GM21423 (cell line): ENCODE measurements around the gene PXDN.
"Not testable (repeated sequence)": the region's sequence is repeated elsewhere in the genome, so short reads cannot be mapped to it uniquely, and the experiment has no call there.

Experiments used
- ATAC-seq: cut with Tn5 transposase; IDR thresholded peaks from one replicate; pipeline ENCODE4 v1.9.1; 2021; ENCODE audit warnings: mild to moderate bottlenecking, moderate library complexity; ENCODE audit not compliant: unreplicated experiment

The PXDN gene

DNA sequence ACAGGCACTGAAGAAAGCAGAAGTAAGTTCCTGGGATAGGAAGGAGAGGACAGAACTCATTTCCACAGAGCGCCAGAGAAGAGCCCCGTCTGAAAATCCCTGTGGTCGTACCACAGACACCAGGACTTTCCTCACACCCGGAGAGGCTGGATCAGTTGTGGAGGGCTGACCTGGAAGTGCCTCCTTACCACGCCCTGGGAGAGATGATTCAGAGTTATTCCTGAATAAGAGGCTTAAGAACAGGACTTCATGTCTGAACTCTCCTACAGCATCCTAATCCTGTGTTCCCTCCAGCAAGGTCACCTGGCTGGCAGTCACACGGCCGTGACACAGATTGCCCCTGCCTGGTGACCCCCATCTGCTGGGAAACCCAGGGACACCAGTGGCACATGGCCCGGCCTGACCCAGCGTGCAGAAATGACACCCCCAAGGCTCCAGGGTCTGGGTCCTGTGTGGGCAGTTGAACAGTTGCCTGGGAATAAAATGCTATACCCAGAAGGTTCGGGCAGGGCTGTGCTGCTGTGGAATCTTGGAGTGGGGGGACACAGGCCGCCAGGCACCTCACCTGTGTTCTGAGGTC lies 105.9 kb downstream of the PXDN start:
- ATAC-seq = no peak

DNA sequence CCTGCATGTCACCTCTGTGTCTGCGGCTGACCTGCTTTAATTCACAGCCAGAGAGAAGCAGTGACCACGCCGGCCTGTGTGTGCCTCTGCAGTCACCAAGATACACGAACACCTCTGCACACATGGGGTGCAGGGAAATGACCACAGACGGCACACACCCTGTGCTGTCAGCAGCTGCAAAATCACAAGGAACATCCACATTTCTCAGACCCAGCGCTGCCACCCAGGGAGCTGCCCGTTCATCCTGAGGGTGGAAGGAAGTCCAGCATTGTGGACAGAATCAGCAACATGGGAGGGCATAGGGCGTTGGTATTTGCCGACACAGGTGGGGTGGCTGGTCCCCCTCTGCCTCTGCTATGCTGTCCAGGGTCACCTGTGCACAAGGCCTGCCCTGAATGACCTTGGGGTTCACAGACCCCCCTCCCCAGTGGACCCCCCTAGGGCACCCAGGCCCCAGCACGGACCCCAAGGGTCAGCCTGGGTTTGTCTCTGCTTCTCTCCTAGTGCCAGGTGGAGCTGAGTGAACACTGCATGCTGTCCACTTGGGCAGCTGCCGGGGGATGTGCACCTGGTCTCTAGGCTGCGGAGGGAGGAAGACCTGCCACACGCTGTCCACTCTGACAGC lies 107.4 kb downstream of the PXDN start:
- no peak for ATAC-seq

GRCh38 chr2:1635823-1636222 lies 108.5 kb downstream of the PXDN start:
- no peak for ATAC-seq

DNA sequence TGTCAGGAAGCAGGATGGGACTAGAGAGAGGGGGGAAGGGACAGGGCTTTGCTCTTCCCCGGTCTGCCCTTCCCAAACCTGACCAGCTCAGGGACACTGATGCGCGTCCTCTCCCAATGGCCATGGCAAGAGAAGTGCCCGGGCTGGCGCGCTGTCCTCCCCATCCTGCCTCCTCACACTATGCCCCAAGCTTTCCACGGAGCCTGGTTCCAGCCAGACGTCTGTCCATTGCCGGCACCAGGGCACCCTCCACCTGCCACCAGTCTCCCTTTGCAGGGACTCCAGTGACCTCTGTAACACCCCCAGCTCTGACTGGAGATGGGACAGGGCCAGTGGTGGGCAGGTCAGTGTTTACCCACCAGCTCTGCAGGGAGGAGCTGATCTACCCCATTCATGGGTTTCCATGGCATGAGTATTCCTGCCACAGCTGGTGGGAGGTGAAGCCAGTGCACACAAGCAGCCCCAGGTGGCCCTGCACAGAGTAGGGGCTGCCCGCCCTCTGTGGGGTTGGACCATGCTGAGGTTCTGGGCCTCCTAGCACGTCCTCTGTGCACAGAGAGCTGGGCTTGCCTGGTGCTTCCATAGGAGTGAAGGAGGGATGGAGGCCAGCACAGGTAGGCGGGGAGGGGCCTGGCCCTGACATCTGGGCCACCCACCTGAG lies 109.5 kb downstream of the PXDN start:
- ATAC-seq = no peak

DNA sequence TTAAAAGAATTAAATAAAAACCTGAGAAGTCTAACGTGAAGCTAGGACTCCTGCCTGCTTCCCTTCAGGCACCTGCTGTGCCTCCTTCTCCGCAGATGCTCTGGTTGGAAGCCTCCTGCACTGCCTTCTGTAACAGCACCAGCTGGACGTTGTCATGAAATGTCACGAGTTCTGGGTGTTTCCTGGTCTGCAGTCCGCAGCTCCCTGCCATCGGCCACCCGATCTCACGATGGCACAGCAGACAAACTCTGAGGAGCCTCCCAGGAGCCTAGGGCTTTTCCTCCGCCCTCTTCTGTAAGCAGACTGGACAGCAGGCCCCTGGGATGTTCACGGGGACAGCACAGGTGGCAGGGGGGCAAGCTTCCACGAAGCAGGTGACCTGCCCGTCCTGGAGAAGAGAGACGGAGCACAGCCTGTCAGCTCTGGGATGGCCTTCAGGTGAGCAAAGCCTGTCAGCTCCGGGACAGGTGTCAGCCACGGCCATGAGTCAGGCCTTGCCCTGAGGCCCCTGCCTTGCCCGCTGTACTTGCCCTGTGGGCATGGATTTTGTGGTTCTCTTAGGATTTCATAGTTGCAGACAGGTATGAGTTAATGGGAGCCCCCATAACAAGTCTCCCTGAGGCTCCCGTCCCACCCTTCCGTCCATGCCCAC lies 110.3 kb downstream of the PXDN start:
- no peak for ATAC-seq

GRCh38 chr2:1633092-1633671 lies 111.1 kb downstream of the PXDN start:
- ATAC-seq = no peak

- ATAC-seq = no peak
Observed at GRCh38 chr2:1632510-1632909, 111.8 kb downstream of the PXDN start.

DNA sequence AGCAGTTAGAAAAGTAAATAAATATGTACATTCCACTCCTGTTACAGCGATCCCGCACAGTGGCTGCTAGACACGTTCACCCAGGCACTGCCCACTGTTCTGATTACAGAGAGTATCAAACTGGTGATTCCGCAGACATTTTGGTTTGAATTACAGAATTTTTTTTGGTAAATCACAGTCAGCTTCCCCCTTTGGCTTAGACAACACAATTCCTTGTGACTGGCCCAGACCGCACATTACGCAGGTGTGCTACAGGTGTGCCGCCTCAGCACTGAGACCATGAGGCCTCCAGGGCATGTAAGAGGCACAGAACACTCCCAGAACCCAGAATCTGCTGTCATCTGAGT lies 112.3 kb downstream of the PXDN start:
- no peak for ATAC-seq

DNA sequence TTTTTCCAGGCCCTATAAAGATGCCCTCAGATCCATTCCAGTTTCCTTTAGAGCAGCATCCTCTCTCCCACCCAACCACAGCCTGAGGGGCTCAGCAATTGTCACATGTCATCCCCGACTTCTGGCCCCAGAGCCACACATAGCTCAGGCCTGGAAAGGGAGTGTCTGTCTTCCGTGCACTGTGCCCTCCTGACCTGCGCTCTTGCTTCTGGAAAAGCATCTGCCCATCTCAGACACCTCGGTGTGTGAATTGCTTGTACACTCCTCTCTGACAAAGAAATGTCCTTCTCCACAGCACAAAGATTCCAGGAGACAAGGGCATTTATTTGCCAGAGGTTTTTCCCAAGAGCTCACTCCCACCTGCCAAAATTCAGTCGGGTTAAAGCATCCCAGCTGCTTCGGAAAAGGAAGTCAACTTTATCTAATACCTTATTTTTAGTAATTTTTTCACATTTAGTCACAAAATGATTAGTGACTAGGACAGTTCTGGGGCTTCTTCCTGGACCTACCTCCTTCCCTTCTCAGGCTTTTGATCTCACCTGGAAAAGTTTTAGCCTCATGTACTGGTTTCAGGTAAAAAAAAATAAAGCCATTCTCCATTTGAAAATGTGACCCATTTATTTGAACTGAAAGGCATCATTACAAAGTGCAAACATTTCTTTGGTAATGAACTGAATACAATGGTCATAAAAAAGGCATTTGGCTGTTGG lies 112.9 kb downstream of the PXDN start:
- no peak for ATAC-seq

DNA sequence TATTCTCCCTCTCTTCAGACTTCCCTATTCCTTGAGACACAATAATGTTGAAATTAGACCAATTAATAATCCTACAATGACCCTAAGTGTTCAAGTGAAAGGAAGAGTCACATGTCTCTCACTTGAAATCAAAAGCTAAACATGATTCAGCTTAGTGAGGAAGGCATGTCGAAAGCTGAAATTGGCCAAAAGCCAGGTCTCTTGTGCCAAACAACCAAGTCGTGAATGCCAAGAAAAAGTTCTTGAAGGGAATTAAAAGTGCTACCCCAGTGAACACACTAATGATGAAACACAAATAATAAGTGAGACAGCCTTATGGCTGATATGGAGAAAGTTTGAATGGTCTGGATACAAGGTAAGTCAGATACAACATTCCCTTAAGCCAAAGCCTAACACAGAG lies 115.4 kb downstream of the PXDN start:
- ATAC-seq = no peak

DNA sequence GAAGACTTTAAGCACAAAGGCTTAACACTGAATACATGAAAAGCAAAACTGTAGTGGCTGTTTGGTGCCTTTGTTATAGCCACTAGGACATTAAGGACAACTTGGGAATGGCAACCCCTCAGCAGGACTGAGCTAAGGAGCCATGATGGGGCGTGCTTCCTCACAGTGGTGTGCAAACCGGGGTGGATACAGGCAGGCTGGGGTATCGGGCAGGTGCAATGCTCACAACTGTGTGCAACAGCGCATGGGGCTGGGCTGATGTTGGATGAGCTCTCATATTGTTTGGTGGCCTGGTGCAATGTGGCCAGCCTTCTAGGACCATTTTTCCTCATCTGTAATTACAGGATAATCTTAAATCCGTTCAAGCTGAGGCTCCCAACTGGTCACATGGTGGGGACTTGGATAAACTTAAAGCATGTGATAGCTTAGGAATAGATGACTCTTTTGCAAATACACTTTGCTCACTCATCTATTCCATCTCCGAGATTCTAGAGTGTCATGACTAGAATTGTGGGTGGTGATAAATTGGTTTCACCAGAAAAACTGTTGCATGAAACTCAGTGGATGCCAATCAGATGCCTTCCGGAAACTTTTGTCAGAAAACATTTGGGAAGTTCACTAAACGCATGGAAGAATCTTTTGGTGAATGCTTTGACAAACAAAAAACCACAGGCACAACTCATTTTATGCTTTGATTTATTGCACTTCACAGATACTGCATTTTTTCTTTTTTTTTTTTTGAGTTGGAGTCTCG lies 116.5 kb downstream of the PXDN start:
- no peak for ATAC-seq

DNA sequence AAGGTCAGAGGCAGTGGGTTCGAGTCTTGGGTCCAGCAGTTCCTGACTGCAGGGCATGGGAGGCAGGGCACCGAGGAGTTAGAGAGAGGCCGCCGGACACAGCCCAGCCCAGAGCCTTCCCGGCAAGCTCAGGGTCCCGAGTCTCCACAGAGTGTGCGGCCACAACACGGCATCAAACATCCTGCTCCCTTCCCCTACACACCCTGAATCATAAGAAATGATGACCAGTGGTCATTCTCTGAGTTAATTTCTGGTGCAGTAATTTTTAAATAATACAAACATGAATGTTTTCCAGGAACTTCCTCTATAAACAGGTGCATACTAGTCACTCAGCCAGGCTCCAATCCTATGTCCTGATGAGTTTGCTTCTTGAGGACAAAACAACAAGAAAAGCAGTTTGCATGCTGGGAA lies 118.0 kb downstream of the PXDN start:
- no peak for ATAC-seq

DNA sequence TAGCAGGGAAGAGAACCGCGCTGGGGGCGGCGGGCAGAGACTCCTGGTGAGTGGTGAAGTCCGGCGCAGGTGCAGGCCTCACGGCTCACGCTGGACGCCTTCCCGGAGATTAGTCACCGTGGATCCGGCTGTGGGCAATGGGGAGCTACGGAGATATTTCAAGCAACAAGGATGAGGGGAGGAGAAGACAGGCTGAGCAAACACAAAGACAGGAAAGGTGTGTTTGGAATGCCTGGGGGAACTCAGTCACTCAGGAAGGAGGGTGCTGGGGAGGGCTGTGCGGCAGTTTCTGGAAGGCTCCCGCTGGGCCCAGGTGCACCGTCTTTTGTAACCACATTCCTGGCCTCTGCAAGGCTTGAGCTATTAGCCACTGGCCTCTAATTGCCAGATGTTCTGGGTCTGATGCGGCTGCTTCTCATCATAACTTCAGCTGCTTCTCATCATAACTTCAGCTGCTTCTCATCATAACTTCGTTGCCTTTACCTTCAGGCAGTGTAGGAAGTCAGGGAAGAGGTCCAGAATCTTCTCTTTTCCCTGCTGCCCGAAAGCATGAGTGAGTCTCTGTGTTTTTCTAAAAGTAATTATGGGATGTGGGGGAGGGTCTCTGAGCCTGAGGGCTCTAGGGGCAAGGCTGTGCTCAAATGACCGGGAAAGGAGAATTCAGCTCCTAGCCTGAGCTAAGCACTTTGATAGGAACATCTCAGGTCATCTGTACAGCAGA lies 118.9 kb downstream of the PXDN start:
- no peak for ATAC-seq

DNA sequence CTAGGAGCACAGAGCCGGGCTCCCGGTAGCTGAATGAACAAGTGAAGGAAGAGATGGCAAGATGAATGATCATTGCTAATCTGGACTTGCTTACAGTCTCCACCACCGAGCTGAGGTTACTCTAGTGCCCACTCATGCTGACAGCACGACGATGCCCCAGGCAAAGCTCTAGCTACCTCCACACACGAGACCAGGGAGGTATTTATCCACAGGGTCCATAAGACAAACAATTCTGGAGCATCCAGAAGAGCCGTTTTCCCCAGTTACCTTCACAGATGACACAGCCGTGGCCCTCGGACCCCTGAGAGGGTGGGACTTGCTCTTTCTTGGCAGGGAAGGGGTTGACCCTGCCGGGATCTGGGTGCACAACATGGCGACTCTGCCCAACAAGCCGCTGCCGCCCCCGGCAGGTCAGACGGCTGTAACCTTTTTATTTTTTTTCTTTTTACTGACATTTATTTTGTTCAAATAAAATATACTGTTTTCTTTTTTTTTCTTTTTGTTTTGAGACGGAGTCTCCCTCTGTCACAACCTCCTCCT lies 120.3 kb downstream of the PXDN start:
- no peak for ATAC-seq

DNA sequence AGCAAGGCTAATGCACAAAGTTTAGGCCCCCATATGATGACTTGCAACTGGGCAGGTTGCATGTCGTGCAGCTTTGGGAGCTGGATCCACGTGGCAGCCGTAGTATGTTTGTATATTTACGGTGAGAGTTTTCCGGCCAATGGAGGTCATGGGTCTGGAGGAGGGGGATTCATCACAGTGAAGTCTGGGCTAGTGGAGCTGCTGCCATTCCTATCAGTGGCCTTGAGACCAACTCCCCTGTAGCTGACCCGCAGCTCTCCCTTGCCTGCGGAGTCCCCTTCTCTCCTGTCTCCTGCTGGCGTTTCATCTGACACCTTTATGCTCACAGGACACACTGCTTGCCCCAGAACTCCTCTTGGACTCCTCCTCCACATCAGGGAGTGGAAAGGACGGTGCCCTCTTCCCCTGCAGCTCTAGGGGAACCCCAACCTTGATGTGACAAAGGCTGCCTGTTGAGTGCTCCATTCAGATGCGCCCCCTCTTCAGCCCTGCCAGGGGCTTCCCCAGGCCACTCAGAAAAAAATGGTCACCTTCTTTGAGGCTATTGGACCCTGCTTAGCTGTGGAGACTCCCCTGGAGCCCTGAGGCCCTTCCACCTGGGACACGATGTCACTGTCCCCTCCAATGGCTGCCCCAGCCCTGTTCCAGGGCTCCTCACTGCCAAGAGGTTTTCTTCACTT lies 121.7 kb downstream of the PXDN start:
- no peak for ATAC-seq

GRCh38 chr2:1621976-1622375 lies 122.3 kb downstream of the PXDN start:
- ATAC-seq = not testable (repeated sequence)

DNA sequence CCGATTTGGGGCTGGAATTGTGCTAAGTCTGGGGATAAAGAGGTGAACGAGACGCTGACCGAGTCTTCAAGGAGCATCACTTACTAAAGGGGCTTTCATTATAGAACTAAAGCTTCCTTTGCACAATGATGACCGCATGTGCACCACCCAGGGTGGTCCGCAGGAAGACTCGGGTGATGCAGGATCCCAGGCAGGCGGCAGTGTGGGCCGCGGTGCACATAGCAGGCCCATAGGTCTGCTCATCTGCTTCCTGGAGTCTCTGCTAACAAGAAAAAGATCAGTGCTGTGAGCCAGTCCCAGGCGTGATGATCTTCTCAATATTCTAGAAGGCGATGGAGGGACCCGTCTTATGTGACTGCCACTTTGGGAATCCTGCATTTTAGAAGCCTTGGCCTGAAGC lies 122.8 kb downstream of the PXDN start:
- no peak for ATAC-seq

- no peak for ATAC-seq
Observed at GRCh38 chr2:1621041-1621440, 123.3 kb downstream of the PXDN start.

DNA sequence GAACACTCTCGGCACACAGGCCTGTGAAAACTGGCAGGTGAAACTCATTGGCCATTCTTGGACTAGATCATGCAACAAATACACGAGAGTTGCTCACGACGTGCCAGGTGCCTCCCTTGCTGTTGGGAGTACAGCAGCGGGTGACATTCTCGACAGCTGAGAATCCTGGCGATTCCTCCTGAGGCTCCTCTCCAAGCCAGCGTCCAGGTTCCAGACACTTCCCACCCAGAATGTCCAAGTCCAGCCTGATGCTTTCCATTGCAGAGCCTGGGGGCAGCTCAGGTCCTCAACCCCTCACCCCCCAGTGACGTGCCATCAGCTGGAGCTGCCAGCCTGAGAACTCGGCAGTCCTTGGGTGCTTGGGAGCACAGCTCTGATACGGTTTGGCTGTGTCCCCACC lies 124.2 kb downstream of the PXDN start:
- ATAC-seq = no peak
